Measurements from ENCODE around the gene WIPF2.

WIPF2 gene

GRCh38 chr17:40218740-40219593, at the start of gene WIPF2:
TSS of gene WIPF2 (plus strand) at chr17:40219304. CDS start at chr17:40256460, 37,156 bp downstream.
- peak; percentile 97 for DNase-seq

GRCh38 chr17:40170325-40170724, 48.8 kb upstream of the WIPF2 start:
- DNase-seq, result no peak

GRCh38 chr17:40171750-40172149, 47.4 kb upstream of the WIPF2 start:
- DNase-seq, result no peak

- DNase-seq, result no peak
Measured at GRCh38 chr17:40173091-40173777, 45.9 kb upstream of the WIPF2 start.

GRCh38 chr17:40173778-40174135, 45.3 kb upstream of the WIPF2 start:
- DNase-seq, result no peak

GRCh38 chr17:40174514-40174913, 44.6 kb upstream of the WIPF2 start:
- no peak for DNase-seq

- DNase-seq, result no peak
Measured at GRCh38 chr17:40175928-40176753, 43.0 kb upstream of the WIPF2 start.

- DNase-seq, result peak; percentile 10
Measured at GRCh38 chr17:40176754-40177110, 42.4 kb upstream of the WIPF2 start.

- peak; percentile 73 for DNase-seq
Measured at GRCh38 chr17:40177275-40177874, 41.7 kb upstream of the WIPF2 start, which contains the start of gene RAPGEFL1. TSS of gene RAPGEFL1 (plus strand) at chr17:40177470. CDS start at chr17:40177862, 392 bp downstream.

- DNase-seq, result no peak
Measured at GRCh38 chr17:40178021-40178601, 41.0 kb upstream of the WIPF2 start.

- DNase-seq, result no peak
Measured at GRCh38 chr17:40178660-40179059, 40.4 kb upstream of the WIPF2 start.

GRCh38 chr17:40179923-40180659, 39.0 kb upstream of the WIPF2 start:
- no peak for DNase-seq

GRCh38 chr17:40180694-40181093, 38.4 kb upstream of the WIPF2 start:
- DNase-seq, result no peak

GRCh38 chr17:40181205-40181604, 37.9 kb upstream of the WIPF2 start:
- DNase-seq, result no peak

GRCh38 chr17:40182606-40183005, 36.5 kb upstream of the WIPF2 start:
- DNase-seq, result no peak

- DNase-seq, result no peak
Measured at GRCh38 chr17:40187238-40187637, 31.9 kb upstream of the WIPF2 start.

GRCh38 chr17:40188694-40189093, 30.4 kb upstream of the WIPF2 start:
- no peak for DNase-seq

- peak; percentile 59 for DNase-seq
Measured at GRCh38 chr17:40190197-40191021, 28.7 kb upstream of the WIPF2 start.

GRCh38 chr17:40191237-40192208, 27.6 kb upstream of the WIPF2 start:
- DNase-seq, result peak; percentile 61

- DNase-seq, result no peak
Measured at GRCh38 chr17:40192961-40193360, 26.1 kb upstream of the WIPF2 start.
